HG03432 (cell line): ENCODE results near the gene NAPG.
"Not testable (repeated sequence)": the region's sequence is repeated elsewhere in the genome, so short reads cannot be mapped to it uniquely, and the experiment has no call there.

Source experiments
- ATAC-seq: cut with Tn5 transposase; IDR thresholded peaks from one replicate; pipeline ENCODE4 v1.9.1; 2021; ENCODE audit warnings: mild to moderate bottlenecking, moderate library complexity; ENCODE audit not compliant: unreplicated experiment

The NAPG gene

DNA sequence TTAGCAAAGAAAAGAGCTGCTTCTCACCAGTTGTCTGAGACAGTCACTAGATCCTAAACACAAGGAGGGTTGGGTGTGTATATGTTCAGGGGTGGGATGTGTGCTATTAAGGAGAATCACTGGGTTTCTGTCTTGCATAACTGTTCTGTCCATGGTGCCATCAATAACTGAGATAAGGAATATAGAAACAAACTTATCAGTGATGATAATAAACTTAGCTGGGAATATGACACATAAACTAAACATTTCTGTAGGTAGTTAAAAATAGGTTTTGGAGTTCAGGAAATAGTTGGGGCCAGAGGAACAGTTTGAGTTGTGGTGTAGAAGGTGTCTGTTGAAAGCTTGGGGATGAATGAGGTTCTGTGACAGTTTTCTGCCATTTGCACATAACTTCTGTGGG is 17.4 kb downstream of the NAPG start:
- ATAC-seq = no peak

DNA sequence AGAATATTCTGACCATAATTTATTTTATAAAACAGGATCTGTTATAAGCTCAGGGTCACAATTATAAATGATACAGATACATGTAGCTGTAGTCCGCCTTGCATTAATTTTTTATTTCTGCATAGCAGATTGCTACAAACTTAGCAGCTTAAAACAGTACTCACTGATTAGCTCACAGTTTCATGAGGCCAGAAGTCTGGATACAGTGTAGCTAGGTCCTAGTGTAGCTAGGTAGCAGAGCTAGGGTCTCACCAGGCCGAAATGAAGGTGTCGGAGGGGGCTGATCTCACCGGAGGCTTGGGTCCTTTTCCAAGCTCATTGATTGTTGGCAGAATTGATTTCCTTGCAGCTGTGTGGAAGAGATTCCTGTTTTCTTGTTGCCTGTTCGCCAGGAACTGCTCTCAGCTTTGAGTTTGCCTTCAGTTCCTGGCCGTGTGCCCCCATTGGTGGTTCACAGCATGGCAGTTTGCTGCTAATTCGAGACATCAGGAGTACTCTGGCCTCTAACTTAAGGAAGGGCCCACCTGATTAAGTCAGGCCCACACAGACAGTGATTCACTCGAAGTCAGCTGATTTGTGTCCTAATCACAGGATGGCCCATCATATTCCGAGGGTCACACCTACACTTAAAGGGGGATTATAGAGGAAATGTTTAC is 18.4 kb downstream of the NAPG start:
- ATAC-seq = no peak

DNA sequence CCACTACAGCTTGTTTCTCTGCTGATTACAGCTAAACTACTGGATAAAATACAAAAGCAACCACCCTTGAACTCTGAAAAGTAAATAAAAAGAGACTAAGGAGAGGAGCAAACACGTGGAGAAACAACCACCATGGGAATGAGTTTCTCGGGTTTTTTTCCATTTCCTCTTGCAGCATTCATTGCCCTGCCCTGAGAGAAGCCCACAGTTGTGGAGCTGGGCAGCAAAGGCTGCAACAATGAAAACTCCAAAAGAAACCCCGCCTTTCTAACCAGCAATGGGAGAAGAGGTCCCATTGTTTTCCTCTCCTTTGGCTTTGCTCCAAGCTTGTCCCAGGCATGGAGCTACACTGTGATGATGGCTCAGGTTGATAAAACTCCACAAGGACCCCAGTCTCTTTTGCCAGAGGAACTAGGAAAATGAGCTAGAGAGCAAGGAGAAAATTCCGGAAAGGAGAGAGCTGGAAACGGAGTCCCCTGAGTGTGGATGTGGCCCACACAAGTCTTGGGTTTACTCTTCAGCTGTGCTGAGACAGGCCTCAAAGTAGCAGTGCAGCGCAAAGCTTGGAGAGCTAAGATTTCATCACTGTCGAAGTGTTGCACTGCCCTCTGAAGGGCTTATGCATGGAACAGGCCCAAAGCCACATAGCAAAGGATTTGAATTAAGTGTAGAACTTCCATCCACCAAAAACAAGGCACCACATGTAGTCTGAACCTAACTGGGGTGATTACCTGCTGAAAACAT is 20.9 kb downstream of the NAPG start:
- no peak for ATAC-seq

DNA sequence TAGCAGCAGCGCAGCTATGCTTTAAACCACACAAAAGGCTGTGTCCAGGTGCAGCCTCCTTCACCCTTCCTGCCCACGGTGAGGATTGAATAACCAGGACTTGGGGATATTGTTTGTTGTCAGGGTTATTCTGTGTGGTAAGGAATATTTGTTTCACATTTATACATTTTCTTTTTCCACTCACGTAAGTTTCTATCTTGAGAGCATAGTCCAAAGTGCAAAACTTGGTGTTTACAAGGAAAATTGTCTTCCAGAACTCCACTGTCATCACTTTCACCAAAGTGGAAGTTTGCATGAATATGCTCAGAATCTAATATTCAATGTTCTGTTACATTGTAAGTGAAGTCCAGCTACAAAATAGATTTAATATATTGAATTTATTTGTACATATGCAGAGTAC is 26.4 kb downstream of the NAPG start:
- no peak for ATAC-seq

DNA sequence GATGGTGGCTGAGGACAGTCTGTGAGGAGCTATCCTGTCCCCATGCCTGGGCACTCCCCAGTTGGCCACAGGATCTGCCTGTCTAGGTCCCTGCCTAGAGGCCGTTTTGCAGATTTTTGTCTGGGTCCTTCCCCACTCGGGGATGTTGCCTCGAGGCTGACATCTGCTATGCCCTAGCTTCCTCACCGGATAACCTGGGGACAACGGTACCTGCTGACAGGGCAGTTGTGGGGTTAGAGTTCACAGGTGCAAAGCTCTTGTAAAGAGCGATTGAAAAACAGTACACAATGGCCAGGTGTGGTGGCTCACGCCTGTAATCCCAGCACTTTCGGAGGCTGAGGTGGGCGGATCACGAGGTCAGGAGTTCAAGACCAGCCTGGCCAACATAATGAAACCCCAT is 30.4 kb downstream of the NAPG start:
- not testable (repeated sequence) for ATAC-seq

DNA sequence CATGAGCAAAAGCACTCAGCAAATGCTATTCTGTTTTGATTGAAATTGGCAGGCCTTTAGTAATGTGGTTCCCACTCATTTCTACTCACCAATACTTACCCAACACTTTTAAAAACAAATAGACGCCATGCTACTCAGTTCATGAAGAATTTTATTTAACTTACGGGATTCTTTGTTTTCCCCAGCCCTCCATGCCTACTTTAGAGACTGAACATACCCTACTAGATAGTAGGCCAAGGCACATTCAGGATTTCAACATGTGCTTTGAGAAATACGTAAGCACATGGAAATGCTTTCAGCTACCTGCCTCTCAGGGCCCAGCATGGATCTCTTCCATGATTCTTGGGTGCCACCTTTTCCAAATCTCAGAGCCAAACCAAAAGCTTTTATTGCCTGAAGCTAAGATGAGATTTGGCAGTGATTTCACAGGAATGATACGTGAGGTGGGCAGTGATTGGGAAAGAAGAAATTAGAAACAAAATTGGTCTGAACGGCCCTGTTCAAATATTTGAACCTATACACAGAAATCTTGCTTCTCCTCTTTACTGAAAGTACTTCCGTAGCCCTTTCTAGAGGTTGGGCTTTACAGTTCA is 31.4 kb downstream of the NAPG start:
- no peak for ATAC-seq

DNA sequence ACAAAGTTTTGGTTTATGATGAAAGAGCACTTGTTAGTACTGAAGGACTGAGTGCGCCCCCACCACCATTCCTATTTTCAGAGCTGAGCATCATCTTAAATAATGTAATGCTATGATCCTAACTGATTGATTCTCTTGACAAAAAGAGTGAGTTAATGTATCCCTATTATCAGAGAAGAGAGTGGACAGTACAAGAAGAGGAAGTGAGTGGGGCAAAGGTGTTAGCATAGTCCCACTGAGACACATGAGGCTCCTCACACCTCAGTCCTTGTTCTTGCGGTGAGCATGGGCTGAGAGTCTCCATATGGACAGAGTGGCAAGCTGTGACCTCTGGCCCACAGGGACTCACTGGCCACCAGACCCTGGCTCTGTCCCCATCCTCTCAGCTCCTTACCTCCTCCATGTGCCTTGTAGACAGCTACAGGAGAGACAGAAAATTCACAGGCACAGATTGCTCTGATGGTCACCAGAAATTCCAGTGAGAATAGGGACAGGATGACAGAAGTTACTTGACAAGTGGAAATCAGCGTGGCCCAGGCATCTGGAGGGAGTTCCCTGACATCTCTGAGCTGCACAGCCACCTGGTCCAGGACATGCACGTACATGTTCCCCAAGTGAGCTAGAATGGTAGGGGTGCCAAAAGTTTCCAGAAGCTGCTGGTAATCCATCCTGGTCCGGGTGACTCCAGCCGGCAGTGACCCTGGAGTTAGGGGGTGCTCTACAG is 32.6 kb downstream of the NAPG start:
- ATAC-seq = no peak

DNA sequence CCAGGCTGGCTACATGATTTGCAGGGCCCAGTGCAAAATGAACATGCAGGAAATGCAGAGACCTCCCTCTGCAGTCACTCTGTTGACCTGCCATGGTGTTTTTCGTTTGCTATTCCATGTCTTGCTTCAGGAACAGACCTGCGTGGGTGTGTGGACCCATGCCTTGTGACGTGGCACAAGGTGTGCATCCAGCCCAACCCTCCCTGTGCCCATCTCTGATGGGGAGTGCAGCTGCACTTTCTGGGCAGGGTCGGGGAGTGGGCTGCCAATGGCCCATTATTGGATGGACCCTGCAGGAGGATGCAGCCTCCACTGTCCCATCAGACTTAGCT is 33.1 kb downstream of the NAPG start:
- ATAC-seq = no peak

DNA sequence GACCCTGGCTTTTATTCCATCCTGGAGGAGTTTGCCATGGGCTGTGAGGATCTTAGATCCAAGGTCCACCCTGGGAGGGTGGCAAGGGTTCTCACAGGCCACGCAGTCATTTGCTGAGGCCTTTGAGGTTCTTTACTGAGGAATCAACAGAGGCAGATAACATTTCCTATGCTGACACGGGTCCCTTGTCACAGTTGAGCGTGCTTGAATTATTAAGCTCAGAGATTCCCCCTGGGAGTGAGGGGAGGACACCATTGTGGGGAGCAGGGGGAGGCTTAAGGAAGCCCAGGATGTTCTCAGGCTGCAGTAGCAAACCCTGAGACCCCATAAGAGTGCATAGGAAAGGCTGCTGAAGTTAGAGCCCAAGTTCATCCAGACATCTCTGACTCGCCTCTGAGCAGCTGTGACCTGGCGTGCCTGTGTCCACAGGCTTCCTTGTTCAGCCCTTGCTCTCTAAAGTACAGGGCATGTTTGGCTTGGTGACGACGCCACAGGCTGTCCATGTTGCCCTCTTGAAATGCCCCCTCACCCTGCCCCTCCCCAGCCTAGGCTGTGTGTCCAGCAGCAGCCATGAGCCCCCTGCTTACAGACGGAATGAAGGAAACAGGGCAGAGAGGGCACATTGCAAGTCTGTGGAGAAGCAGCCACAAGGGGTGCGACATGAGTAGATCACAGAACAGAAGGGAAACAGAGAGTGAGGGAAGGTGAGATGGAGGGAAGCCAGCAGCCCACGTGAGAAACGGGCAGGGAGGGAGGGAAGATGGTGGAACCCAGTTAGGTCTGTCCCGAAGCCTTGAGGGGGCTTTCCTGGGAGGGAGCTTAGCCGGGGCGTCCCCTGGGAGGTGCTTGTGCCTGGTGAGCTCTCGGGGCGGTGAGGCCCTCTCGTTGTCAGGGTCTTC is 34.0 kb downstream of the NAPG start:
- peak; percentile 62 for ATAC-seq

DNA sequence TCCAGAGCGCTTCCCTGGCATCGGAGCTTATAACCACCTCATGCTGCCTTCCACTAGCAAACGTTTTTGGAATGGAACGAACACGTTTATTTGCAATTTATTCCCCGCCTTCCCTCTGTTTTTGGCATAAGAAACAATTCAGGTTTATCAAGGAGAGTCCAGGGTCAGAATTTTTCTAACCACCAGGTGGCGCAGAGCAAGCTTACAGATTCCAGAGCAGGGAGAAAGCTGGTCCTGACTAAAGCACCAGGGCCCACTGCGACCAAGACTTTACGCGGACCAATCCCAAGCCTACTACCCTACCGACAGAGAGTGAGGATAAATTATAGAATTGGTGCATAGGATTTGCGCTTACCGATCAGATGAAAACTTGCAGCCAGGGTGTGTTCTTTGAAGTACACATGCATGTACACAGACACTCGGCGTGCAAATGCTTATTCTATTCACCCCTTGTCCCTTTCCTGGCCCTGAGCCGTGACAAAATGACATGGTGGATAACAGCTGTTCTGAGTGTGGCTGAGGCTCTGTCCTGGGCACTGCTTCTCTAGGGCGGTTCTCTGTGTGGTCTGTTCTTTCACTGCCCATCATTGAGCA is 34.7 kb downstream of the NAPG start:
- ATAC-seq = peak; percentile 63

DNA sequence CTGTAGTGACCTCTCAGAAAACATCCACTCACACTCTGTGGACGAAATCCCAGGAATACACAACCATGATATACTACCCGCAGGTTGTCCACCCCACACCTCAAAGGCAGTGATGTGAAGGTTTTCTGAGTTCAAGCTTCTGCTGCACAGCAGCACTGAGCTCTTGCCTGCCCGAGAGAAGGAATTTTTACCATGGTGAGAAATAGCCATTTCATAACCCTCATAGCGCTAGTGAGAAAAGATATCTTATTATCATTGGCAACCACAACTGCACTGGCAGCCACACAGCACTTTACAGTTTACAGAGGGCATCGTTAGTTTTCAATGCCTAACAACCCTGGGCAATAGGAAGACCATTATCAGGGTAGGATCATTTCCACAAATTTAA is 36.9 kb downstream of the NAPG start:
- ATAC-seq = no peak

DNA sequence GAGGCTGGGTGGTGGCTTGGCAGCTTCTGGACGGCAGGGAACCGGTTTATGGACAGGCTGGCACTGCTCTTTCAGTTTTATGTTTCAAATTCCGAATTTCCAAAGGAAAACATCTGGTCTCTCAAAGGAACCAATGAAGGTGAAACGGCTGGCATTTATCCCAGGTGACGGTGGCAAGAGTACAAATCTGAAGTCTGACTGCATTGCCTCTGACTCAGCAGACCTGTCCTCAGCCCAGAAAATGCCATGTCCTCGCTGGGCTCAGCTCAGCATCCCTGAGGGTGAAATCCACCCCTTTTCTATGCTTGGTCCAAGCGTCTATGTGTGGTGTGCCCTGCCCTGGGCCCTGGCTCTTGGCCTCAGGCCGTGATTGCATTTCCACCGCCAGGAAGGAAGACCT is 38.1 kb downstream of the NAPG start:
- no peak for ATAC-seq

DNA sequence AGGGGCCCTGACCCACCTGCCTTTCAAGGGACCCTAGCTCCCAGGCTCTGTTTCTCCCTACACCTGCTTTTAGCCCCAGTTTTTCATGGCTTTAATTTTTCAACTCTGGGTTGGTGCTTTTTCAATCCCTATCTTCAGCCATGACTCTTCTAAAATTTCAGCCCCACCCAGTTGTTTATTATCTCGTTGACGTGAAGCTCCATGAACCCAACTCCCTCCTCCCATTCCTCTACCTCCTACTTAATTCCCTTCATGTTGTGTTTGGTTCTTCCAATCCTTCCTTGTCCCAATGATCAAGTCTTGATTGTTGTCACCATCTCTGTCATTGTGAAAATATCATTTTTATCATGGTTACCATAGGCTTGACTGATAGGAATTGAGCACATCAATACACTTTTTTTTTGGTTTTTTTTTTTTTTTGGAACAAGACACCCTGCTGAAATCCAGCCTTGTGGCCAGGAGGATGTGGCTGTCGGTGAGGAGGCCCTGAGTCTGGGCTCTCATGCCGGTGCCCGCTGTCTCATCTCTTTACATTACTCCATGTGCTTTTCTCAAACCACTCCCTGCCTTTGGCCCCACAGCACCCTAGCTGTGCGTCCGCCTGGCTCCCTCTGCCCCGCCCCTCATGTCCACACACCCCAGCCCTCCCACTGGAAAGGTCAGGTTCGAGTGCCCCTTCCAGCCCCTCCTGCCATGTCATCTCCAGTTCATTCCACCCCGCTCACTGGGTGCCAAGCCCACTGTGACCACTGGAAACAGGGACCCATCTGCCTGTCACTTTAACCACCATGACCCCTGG is 39.3 kb downstream of the NAPG start:
- ATAC-seq = no peak

DNA sequence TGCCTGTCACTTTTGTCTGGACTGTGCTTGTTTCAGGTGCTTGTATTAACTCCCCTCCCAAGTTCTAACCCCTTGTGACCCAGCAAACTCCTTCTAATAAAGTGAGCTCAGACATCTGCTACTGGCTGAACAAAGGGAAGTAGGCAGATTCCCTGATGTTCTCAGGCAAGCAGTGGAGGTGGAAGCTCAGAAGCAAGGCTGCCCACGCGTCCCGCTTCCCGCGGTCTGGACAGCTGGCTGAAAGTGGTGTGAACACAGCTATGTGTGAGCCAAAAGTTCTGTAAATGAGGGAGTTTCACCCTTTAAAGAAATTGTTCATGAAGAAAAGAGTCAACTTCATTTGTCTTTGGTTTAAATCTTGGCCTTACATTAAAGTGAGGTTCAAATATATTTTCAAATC is 40.0 kb downstream of the NAPG start:
- ATAC-seq = no peak

DNA sequence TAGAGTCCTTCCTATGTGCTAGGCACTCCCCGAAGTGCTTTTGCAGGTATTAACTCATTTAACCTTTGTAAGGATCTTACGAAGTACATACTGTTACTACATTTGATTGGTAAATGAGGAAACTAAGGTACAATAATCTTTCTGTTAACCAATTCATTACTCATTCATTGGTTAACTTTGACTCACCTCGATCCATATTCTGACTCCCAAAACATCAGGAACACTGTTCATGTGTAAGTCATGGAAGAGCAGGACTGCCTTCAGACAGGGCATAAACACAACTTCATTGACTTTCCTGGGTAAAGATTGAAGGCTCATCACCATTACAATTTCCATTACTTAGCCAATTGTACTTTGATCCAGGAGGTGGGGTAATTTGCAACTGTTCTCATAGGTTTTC is 40.6 kb downstream of the NAPG start:
- ATAC-seq = no peak

DNA sequence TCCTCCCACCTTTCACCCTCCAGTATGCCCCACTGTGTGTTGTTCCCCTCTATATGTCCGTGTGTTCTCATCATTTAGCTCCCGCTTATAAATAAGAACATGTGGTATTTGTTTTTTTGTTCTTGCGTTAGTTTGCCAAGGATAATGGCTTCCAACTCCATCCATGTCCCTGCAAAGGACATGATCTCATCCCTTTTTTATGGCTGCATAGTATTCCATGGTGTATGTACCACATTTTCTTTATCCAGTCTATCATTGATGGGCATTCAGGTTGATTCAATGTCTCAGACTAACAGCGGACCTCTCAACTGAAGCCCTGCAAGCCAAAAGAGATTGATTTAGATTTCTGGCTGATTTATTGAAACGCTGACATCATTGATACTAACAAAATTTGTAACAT is 44.1 kb downstream of the NAPG start:
- ATAC-seq = not testable (repeated sequence)

DNA sequence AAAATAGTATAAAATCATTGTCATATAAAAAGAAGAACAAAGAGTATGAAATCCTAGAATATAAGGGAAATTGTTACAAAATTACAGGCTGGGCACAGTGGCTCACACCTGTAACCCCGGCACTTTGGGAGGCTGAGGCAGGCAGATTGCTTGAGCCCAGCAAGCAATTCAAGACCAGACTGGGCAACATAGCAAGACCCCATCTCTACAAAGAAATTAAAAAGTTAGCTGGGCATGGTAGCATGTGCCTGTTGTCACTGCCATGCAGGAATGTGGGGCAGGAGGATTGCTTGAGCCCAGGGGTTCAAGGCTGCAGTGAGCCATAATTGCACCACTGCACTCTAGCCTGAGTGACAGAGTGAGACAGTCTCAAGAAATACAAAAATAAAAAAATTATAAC is 44.8 kb downstream of the NAPG start:
- no peak for ATAC-seq

DNA sequence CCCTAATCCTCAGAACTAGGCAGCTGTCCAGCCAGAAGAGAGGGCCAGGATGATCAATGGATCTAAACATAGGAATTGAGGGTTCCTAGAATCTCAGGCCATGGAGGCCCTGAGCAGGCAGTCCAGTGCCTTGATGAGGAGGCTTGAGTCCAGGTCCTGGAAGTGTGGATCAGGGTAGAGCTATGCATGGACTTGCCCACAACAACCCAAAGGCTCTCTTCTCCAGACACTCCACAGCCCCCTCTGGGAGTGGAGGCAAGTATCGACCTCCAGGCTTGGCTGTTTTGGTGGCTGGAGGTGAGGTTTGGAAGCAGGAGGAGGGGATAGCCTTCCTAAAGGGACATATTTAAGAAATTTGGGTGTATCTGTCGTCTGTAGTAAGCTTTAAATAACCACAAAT is 45.7 kb downstream of the NAPG start:
- ATAC-seq = no peak

DNA sequence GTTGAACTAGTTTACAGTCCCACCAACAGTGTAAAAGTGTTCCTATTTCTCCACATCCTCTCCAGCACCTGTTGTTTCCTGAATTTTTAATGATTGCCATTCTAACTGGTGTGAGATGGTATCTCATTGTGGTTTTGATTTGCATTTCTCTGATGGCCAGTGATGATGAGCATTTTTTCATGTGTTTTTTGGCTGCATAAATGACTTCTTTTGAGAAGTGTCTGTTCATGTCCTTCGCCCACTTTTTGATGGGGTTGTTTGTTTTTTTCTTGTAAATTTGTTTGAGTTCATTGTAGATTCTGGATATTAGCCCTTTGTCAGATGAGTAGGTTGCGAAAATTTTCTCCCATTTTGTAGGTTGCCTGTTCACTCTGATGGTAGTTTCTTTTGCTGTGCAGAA is 47.4 kb downstream of the NAPG start:
- not testable (repeated sequence) for ATAC-seq

DNA sequence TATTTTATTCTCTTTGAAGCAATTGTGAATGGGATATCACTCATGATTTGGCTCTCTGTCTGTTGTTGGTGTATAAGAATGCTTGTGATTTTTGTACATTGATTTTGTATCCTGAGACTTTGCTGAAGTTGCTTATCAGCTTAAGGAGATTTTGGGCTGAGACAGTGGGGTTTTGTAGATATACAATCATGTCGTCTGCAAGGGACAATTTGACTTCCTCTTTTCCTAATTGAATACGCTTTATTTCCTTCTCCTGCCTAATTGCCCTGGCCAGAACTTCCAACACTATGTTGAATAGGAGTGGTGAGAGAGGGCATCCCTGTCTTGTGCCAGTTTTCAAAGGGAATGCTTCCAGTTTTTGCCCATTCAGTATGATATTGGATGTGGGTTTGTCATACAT is 48.6 kb downstream of the NAPG start:
- not testable (repeated sequence) for ATAC-seq
